Breast epithelium (tissue), 4 donors: ENCODE results near the gene SPTY2D1. TPM values are rescaled to one million over a fixed set of nuclear protein-coding genes. Genes with fewer than 3 reads are reported as not detected.

Source experiments
- DNase-seq, 2 donors: peaks; one replicate each; pipeline ENCODE4 v3.0.0-alpha.2; 2019; ENCODE audit warnings: low spot score in 2 of 2
- H3K27ac ChIP-seq, 2 donors: fragments of 200-600 bp; sonication (generic) in 1 of 2; one replicate each; pipeline ENCODE4 v1.5.1; 2016 to 2019; ENCODE audit warnings: mild to moderate bottlenecking in 1 of 2
- H3K27me3 ChIP-seq, 2 donors: fragments of 200-600 bp; sonication (generic) in 1 of 2; one replicate each; pipeline versions ENCODE4 v1.5.1 to v1.6.0; 2017 to 2019; ENCODE audit warnings: control low read depth in 1 of 2, mild to moderate bottlenecking in 1 of 2
- H3K36me3 ChIP-seq: fragments of 200-600 bp; one replicate; pipeline ENCODE4 v1.5.1; 2019
- H3K4me1 ChIP-seq, 2 donors: fragments of 200-600 bp; sonication (generic); one replicate each; pipeline ENCODE4 v1.5.1; 2016 to 2019; ENCODE audit warnings: control low read depth in 1 of 2
- H3K4me3 ChIP-seq, 3 donors: fragments of 200-600 bp; sonication (generic); 1 replicate in 2 of 3; 2 replicates in 1 of 3; pipeline ENCODE4 v1.5.1; 2016 to 2019; ENCODE audit warnings: mild to moderate bottlenecking in 3 of 3, moderate library complexity in 2 of 3
- H3K9me3 ChIP-seq, 2 donors: fragments of 200-600 bp; sonication (generic) in 1 of 2; one replicate each; pipeline ENCODE4 v1.5.1; 2016 to 2019; ENCODE audit warnings: control low read depth in 1 of 2
- CTCF ChIP-seq, 3 donors: fragments of 450-650 bp; IDR thresholded peaks; one replicate each; pipeline ENCODE4 v1.5.1; 2016 to 2017; ENCODE audit warnings: antibody characterized with exemption in 3 of 3, mild to moderate bottlenecking in 3 of 3, moderate library complexity in 3 of 3
- POLR2A ChIP-seq: fragments of 450-650 bp; IDR thresholded peaks from one replicate; pipeline ENCODE4 v1.6.1; 2016; ENCODE audit warnings: antibody characterized with exemption, mild to moderate bottlenecking, moderate library complexity
- POLR2AphosphoS5 ChIP-seq, 3 donors: sonication (generic); formaldehyde crosslinking; IDR thresholded peaks; one replicate each; pipeline ENCODE4 v1.6.1; 2017; ENCODE audit warnings: antibody characterized with exemption in 3 of 3
- intact Hi-C: fragments of 100-400 bp; cut with DNase I; formaldehyde crosslinking; loops from one replicate; pipeline ENCODE4 v1.15.1; 2023; ENCODE audit warnings: low total_unique reads
- total RNA-seq, 3 donors: library from RNA; depleted of rRNA; stranded (reverse); fragments of >200 nt; gene quantifications; one replicate each; pipeline ENCODE4 v1.1.0, GENCODE V29; 2016

SPTY2D1 gene
- total RNA-seq, 3 donors from 2014 or later: 19.5 to 30.6 (median 27.5) TPM

- peaks cover 6% of the 10 kb centered on the region for H3K36me3 ChIP-seq
These were observed 18.3 kb downstream of the SPTY2D1 start for GRCh38 chr11:18615628-18616392.

DNA sequence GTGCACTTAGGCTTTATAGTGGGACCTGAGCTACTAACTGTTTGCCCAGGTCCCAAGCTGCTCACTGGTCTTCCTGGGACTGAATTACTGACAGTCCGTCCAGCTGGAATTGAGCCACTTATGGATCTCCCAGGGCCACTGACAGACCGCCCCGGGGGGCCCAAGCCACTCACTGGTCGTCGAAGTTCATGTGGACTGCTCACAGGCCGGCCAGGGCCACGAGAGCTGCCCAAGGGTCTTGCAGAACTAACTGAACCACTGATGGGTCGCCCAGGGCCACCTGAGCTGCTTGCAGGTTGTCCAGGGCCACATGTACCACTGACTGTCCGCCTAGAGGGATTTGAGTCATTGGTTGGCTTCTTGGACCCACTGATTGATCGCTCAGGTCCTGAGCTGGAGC is 19.5 kb downstream of the SPTY2D1 start:
- H3K27ac ChIP-seq: no peak overlapping the region
- H3K4me1 ChIP-seq: no peaks in the 10 kb centered on the region
- TF ChIP-seq POLR2A (no peak), POLR2AphosphoS5 (IDR thresholded peaks at IDR 0.05) (no peak), CTCF (IDR thresholded peaks at IDR 0.05) (no peak)
- intact Hi-C loops: no loop called here
- no peak overlapping the region for H3K4me3 ChIP-seq
- DNase-seq: no peak
- H3K27me3 ChIP-seq: no peaks in the 10 kb centered on the region
- H3K36me3 ChIP-seq: peaks cover 6% of the 10 kb centered on the region
- H3K9me3 ChIP-seq: no peaks in the 10 kb centered on the region

More at GRCh38 chr11:18615628-18616392, 18.3 kb downstream of the SPTY2D1 start:
- Histone ChIP-seq H3K4me3 (no peak overlapping the region), H3K27me3 (no peaks in the 10 kb centered on the region), H3K4me1 (no peaks in the 10 kb centered on the region), H3K9me3 (no peaks in the 10 kb centered on the region), H3K27ac (no peak overlapping the region)
- no peak for TF ChIP-seq POLR2A
- TF ChIP-seq CTCF (IDR thresholded peaks at IDR 0.05): no peak
- TF ChIP-seq POLR2AphosphoS5 (IDR thresholded peaks at IDR 0.05): no peak
- intact Hi-C loops: no loop called here
- DNase-seq: no peak

DNA sequence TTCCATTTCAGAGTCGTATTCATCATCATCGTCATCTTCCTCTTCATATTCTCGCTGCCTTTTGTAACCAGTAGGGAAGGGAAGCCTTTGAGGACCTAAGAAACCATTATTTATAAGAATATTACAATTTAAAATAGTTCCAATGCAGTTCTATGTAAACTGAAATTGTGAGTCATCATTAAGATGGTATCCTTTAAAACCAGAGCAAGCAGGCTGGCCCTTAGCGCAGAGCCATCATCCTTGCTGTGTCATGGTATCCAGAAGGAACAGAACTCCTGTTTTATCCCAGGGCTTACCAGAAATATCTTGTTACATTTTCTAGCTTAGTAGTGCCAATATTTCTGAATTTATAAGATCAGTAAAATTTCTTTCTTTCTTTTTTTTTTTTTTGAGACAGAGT is 21.7 kb downstream of the SPTY2D1 start:
- no peak overlapping the region for H3K4me3 ChIP-seq
- no peak overlapping the region for H3K27ac ChIP-seq
- no peak for DNase-seq
- intact Hi-C loops: no loop called here
- TF ChIP-seq POLR2AphosphoS5 (IDR thresholded peaks at IDR 0.05) (no peak), POLR2A (no peak), CTCF (IDR thresholded peaks at IDR 0.05) (no peak)
- H3K4me1 ChIP-seq: no peaks in the 10 kb centered on the region
- no peaks in the 10 kb centered on the region for H3K27me3 ChIP-seq
- no peaks in the 10 kb centered on the region for H3K9me3 ChIP-seq
- peaks cover 6% of the 10 kb centered on the region for H3K36me3 ChIP-seq

- Histone ChIP-seq H3K4me3 (no peak overlapping the region), H3K27me3 (no peaks in the 10 kb centered on the region), H3K36me3 (peaks cover 6% of the 10 kb centered on the region), H3K4me1 (no peaks in the 10 kb centered on the region), H3K27ac (no peak overlapping the region), H3K9me3 (no peaks in the 10 kb centered on the region)
- intact Hi-C loops: no loop called here
- TF ChIP-seq POLR2AphosphoS5 (IDR thresholded peaks at IDR 0.05) (no peak), CTCF (IDR thresholded peaks at IDR 0.05) (no peak), POLR2A (no peak)
- DNase-seq: no peak
These were observed 22.9 kb downstream of the SPTY2D1 start for GRCh38 chr11:18611196-18611595.

GRCh38 chr11:18608376-18608775 is 25.8 kb downstream of the SPTY2D1 start:
- Histone ChIP-seq H3K36me3 (no peaks in the 10 kb centered on the region), H3K4me1 (no peaks in the 10 kb centered on the region), H3K9me3 (no peaks in the 10 kb centered on the region), H3K4me3 (no peak overlapping the region), H3K27ac (no peak overlapping the region), H3K27me3 (no peaks in the 10 kb centered on the region)
- TF ChIP-seq POLR2AphosphoS5 (IDR thresholded peaks at IDR 0.05) (no peak), CTCF (IDR thresholded peaks at IDR 0.05) (no peak)
- DNase-seq: no peak
- intact Hi-C loops: no loop called here
